B cell (primary cell): ENCODE data around the gene TAF1D.

ENCODE experiments used
- CTCF ChIP-seq: fragments of 200-600 bp; IDR thresholded peaks from one replicate; pipeline ENCODE4 v1.8.0; 2022; ENCODE audit warnings: antibody characterized with exemption, mild to moderate bottlenecking
- EZH2 ChIP-seq: IDR thresholded peaks from 2 replicates; pipeline ENCODE4 v1.6.1; 2012; ENCODE audit warnings: borderline replicate concordance, low read depth, mild to moderate bottlenecking, moderate library complexity, low read length; ENCODE audit not compliant: insufficient read depth, poor library complexity, severe bottlenecking

- TF ChIP-seq CTCF: no peak
- no peak for TF ChIP-seq EZH2
These were observed 25.4 kb downstream of the TAF1D start for GRCh38 chr11:93715797-93716396.
